ENCODE results near the gene FARS2.

FARS2 gene

DNA sequence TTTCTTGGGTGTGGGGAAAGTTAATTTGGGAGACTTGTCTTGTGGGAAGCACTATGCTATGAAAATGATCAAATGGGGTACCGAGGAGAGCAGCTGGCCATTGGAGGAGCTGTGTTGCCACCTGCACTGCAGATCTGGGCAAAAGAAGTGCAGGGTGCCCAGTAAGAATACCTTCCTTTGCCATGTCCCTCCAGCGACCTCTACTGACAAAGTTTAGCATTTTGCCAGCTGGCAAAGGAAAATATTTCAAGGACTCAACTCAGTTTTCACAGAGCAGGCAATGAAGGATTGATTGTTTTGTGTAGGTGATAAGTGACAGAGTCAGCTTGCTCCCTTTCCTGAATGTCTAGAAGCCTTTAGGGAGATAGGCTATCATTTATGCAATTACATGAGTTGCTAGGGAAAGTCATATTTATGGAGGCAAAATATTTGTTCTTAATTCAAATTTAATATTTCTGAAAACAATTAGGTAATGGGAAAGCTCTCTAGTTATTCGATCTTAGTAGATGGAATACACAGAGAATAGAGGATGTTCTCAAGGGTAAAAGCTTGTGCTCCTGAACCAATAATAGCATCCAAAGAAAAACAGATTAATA is 118.4 kb downstream of the FARS2 start:
- no peak for DNase-seq (ENCODE audit: low read depth)

DNA sequence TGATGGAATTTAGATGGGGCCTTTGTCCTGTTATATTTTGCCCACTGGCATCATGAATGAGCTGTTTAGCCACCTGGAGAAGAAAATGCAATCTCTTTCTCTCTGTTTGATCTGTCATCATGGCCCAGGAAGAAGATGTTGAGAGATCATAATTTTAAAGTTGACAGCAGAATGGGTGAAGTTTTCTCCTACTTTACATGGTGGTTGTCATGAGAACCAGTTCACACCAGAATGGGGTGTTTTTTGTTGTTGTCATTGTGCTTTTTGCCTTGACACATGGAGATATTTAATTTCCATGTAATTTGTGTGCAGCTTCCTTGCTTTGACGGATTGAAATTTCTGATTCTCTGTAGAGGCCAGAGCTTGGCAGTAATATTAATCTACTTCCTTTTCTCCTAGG is 122.5 kb downstream of the FARS2 start:
- no peak for DNase-seq (ENCODE audit: low read depth)

- no peak for DNase-seq (ENCODE audit: low read depth)
Observed at GRCh38 chr6:5384276-5384675, 123.0 kb downstream of the FARS2 start.

- no peak for DNase-seq (ENCODE audit: low read depth)
Observed at GRCh38 chr6:5388326-5388725, 127.0 kb downstream of the FARS2 start.

DNA sequence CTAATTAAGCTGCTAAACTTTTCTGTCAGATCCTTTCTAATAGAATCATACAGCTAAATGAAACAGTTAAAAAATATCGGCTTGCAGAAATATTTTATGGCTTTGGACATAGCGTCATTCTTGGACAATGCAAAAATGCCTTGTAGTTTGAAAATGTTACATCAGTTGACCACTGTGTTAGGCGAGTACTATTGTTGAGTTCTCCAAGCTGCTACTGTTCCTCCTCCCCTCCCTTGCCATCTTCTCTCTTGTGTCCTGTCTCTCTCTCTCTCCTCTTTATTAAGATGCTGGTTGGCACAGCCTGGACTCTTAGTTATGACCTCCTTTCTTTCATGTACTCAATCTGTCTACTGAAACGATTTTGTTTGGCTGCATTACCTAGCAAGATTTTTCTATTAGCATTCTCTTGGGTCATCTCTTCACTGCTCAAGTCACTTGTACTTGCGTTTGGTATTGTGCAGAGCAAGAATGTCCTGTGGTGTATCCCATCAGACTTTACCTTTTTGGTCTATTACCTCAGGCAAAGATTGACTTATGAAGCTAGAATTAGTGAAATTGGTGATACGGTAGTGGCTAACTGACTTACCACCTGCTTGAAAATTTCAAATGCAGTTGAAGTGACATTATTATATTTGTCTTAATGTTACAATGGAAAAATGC is 127.9 kb downstream of the FARS2 start:
- no peak for DNase-seq (ENCODE audit: low read depth)

DNA sequence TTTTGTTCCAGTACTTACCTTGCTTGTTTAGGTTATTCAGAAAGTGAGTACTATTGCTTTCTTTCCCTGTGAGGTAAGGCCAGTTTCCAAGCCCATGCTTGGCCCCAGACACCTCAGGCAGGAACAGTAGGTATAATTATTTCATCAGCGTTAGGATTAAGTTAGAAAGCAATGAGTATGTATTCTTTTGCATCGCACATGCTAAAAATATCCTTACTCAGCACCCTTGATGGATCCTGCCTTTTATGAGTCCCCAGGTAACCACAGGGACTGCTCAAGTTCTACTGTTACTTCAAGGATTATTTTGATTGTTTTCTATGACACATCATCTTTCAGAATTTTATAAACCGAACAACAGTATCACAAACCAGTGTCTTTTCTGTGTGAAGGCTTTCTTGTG is 128.9 kb downstream of the FARS2 start:
- DNase-seq (ENCODE audit: low read depth), result no peak

DNA sequence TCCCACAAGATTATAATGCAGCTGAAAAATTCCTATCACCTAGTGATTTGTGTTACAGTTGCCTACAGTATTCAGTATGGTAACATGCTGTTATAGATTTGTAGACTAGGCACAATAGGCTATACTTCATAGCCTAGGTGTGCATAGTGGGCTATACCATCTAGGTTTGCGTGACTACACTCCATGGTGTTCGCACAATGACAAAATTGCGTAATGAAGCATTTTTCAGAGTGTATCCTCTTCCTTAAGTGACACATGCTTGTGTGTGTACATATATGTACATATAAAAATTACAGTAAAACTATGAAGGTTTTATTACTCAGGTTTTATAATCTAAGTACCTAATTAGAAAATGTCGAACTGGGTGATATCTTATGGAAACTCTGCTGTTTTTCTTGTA is 133.0 kb downstream of the FARS2 start:
- DNase-seq (ENCODE audit: low read depth), result no peak

GRCh38 chr6:5395719-5396118 is 134.4 kb downstream of the FARS2 start:
- no peak for DNase-seq (ENCODE audit: low read depth)

GRCh38 chr6:5398530-5398929 is 137.2 kb downstream of the FARS2 start:
- no peak for DNase-seq (ENCODE audit: low read depth)

GRCh38 chr6:5399391-5399790 is 138.1 kb downstream of the FARS2 start:
- no peak for DNase-seq (ENCODE audit: low read depth)

- DNase-seq (ENCODE audit: low read depth), result no peak
Observed at GRCh38 chr6:5401845-5402738, 140.8 kb downstream of the FARS2 start.

DNA sequence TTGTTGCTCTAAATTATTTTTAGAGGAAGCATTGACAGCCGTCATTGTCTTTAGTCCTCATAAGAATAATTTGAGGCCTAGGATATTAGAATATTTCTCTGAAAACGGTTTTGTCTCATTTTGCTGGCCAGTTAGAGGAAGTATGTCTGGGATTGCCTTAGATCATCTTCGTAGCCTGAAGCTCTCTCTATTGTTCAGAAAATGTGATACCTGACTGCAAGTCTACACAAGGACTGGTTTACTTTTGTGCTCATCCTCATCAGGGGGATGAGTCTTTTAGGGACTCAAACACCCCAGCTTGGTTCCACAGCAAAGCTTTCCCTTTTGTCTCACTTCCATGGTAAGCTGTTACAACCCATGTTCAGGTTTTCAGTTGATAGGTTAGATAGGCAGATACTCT is 141.8 kb downstream of the FARS2 start:
- no peak for DNase-seq (ENCODE audit: low read depth)

DNA sequence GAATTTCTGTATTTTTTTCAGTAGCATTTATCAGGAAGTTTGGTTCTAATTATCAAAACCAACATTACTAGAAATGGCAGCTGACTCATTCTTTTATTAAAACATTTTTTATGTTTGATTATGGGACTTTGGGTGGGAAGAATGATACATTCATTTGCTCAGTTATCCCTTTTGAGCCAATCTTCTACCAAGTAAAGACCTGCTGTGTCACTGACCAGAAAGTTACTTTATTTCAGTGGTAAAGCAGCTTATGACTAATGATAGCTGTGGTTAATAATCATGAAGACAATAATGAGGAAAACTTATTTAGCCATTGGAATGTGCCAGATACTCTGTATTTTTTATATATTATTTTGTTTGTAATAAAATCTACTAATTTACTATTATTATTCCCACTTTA is 142.3 kb downstream of the FARS2 start:
- DNase-seq (ENCODE audit: low read depth), result no peak

DNA sequence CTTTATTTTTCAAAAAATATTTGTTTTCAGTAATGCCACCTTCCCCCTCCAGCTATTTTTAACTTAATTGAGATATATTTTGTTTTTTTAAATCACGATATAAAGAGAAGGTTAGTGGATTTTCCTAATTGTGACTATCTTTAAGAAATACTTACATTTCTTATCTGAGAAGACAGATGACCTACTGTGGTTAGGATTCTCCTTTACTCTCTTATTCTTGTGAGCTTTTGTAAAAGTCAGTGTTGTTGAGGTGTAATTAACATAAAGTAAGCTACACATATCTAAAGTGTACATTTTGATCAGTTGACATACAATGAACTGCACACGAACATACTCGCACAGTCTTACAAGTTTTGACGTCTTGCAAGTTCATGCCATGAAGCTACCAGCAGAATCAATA is 144.7 kb downstream of the FARS2 start:
- DNase-seq (ENCODE audit: low read depth), result no peak

DNA sequence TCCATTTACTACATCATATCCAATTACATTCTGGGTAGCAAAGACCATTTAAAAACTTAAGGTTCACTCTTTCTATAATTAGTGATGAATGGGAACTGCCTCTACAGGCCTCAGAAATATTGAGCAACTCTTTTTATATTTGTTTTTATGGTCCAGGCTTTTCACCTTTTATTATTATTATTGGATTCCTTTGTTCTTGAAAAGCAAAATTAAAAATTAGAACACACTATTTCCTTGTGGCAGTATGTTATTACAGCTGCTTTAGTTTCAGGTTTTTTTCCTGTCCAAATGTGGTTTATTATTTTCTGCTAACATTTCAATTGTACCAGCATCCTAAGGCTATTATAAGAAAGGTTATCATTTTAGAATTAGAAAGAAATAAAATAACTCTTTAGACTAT is 150.1 kb downstream of the FARS2 start:
- DNase-seq (ENCODE audit: low read depth), result no peak

GRCh38 chr6:5412017-5412416 is 150.7 kb downstream of the FARS2 start:
- no peak for DNase-seq (ENCODE audit: low read depth)

GRCh38 chr6:5412663-5413062 is 151.3 kb downstream of the FARS2 start:
- DNase-seq (ENCODE audit: low read depth), result no peak

DNA sequence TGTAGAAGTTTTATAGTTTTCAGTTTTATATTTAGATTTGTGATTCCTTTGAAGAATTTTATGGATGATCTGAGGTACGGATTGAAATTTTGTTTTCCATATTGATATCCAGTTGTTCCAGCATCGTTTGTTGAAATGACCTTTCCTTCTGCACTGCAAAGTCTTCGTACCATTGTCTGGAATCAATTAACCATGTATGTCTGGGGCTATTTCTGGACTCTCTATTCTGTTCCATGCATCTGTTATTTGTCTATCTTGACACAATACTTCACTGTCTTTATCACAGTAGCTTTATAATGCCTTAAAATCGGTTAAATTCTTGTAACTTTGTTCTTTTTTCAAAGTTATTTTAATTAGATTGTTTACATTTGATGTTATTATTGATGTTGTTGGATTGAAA is 154.9 kb downstream of the FARS2 start:
- no peak for DNase-seq (ENCODE audit: low read depth)

DNA sequence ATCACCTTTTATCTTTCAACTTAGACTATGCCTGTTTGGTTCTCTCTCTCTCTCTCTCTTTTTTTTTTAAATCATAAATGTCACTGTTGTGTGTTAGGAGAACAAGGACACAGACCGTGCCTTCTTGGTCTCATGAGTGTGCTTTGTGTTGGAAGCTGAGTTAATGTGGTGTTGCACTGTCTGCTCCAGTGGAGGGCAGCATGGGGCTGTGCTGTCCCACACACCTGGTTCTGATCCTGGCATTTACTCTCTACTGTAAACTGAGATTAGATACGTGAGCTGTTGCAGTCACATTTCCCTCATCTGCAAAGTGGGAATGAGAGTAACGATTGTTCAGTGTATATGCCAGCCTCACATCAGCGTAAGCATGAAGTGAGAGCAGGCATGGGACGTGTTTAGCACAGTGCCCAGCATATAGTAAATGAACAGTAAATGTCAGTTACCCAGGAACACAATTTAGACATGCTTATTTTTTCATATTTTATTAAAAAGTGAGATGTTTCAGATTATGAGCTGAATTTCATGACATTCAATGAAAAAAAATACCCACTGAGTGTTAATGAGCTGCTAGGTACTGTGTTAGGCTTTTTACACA is 161.1 kb downstream of the FARS2 start:
- DNase-seq (ENCODE audit: low read depth), result no peak

GRCh38 chr6:5423251-5423650 is 161.9 kb downstream of the FARS2 start:
- no peak for DNase-seq (ENCODE audit: low read depth)

DNA sequence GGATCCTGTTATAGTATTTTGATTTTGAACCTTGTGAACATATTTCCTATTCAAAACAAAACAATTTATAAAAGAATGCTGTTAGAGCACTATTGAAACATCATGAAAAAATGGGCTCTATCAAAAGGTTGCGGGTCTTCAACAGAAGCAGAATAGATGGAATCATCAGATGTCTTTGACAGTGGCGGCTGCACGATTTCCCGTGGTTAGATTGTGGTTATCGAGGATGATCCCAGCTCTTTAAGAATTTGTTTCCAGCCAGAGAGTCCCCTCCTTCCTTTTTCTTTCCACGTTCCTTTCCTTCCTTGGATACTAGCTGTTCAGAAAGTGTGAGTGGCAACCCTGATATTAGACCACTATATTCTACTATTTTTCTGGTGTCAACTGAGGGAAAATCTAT is 163.4 kb downstream of the FARS2 start:
- DNase-seq (ENCODE audit: low read depth), result no peak

DNA sequence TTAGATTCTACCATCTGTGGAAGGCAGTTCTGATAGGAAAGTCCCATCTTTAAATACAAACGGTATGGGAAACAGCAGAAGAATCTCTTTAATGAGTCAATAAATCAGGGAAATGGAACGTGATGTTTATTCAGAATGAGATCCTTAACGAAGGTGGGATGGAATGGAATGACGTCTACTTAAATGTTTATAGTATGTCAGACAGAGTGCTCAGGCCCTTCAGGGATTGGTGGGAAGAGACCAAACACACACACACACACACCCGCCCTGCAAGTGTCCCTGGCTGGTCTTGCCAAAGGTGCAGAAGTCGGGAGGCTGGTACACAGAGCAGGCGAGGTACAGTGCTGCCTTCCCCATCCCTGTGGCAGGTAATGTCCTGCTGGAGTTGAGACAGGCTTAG is 164.0 kb downstream of the FARS2 start:
- no peak for DNase-seq (ENCODE audit: low read depth)

GRCh38 chr6:5425797-5426196 is 164.5 kb downstream of the FARS2 start:
- DNase-seq (ENCODE audit: low read depth), result no peak

All from activated T-helper 1 cell treated with Interleukin-2 at 50 U/mL for 16 hours (primary cell).